A673 (cell line): ENCODE data around the gene PSD2. TPM values are rescaled to one million over a fixed set of nuclear protein-coding genes. Genes with fewer than 3 reads are reported as not detected.

Experiments
- Bru-seq: library from RNA; stranded (reverse); fragments of 400-500 nt; gene quantifications from one replicate; lab custom pipeline; 2021; lab: Mats Ljungman, UMichigan
- BruChase-seq, 2 experiments: library from RNA; stranded (reverse); fragments of 400-500 nt; gene quantifications; one replicate each; lab custom pipeline; 2021; lab: Mats Ljungman, UMichigan
- BruUV-seq: library from RNA; stranded (reverse); fragments of 400-500 nt; replicated peaks from 2 replicates; lab custom pipeline; 2021; lab: Mats Ljungman, UMichigan
- CTCF ChIA-PET: fragments of 300-600 bp; sonication (Branson Sonifier 250); formaldehyde crosslinking; loops from one replicate; lab custom pipeline; 2022; ENCODE audit warnings: antibody characterized with exemption; lab: Charles Lee
- POLR2A ChIA-PET: fragments of 300-600 bp; sonication (Branson Sonifier 250); formaldehyde crosslinking; loops from one replicate; lab custom pipeline; 2022; ENCODE audit warnings: antibody characterized with exemption; ENCODE audit not compliant: low non-redundant PET; lab: Charles Lee
- DNase-seq: peaks from one replicate; pipeline ENCODE4 v3.0.0-alpha.2; 2015; ENCODE audit warnings: low spot score
- H3K27ac ChIP-seq: fragments of 200-600 bp; sonication (generic); 2 replicates; pipeline ENCODE4 v1.5.1; 2016; ENCODE audit warnings: mixed run types, low read depth, mild to moderate bottlenecking, mixed read lengths, antibody characterized with exemption, low read length; ENCODE audit not compliant: poor library complexity, severe bottlenecking
- H3K27me3 ChIP-seq: fragments of 200-600 bp; sonication (generic); replicated peaks from 2 replicates; pipeline ENCODE4 v1.6.1; 2017; ENCODE audit warnings: mixed run types, low read depth, mild to moderate bottlenecking, mixed read lengths, antibody characterized with exemption, low read length; ENCODE audit not compliant: insufficient read depth, poor library complexity
- H3K36me3 ChIP-seq: fragments of 200-600 bp; sonication (generic); 2 replicates; pipeline ENCODE4 v1.6.1; 2016; ENCODE audit warnings: mixed run types, mild to moderate bottlenecking, mixed read lengths, antibody characterized with exemption, low read length; ENCODE audit not compliant: insufficient read depth, poor library complexity, severe bottlenecking
- H3K4me1 ChIP-seq: fragments of 200-600 bp; sonication (generic); 2 replicates; pipeline ENCODE4 v1.6.1; 2017; ENCODE audit warnings: mixed run types, mild to moderate bottlenecking, mixed read lengths, antibody characterized with exemption, low read length; ENCODE audit not compliant: insufficient read depth, poor library complexity, severe bottlenecking
- H3K4me3 ChIP-seq: fragments of 200-600 bp; sonication (generic); 2 replicates; pipeline ENCODE4 v1.5.1; 2016; ENCODE audit warnings: low read depth, mixed run types, mild to moderate bottlenecking, mixed read lengths, low read length; ENCODE audit not compliant: poor library complexity, severe bottlenecking
- H3K9me3 ChIP-seq: fragments of 200-600 bp; sonication (generic); 2 replicates; pipeline ENCODE4 v1.6.1; 2016; ENCODE audit warnings: mixed run types, low read depth, mild to moderate bottlenecking, mixed read lengths, antibody characterized with exemption, low read length; ENCODE audit not compliant: poor library complexity, severe bottlenecking
- CTCF ChIP-seq: fragments of 300-800, 200-600 bp; sonication (generic); conservative IDR thresholded peaks from 2 replicates; pipeline ENCODE4 v1.5.1; 2017; ENCODE audit warnings: low read depth, mild to moderate bottlenecking, antibody characterized with exemption, low read length, moderate library complexity, mixed read lengths
- EZH2 ChIP-seq: fragments of 200-600 bp; sonication (generic); IDR thresholded peaks from 2 replicates; pipeline ENCODE4 v1.6.1; 2017; ENCODE audit warnings: borderline replicate concordance, low read depth, mild to moderate bottlenecking, mixed read lengths, antibody characterized with exemption, low read length; ENCODE audit not compliant: poor library complexity, severe bottlenecking
- intact Hi-C: fragments of 100-400 bp; cut with micrococcal nuclease; formaldehyde crosslinking; loops from one replicate; pipeline ENCODE4 v1.10.0; 2022; ENCODE audit not compliant: unreplicated experiment
- long read RNA-seq: library from polyadenylated mRNA; stranded (forward); transcript quantifications from one replicate; pipeline ENCODE4 v2.0.0, GENCODE V29; 2022
- total RNA-seq: library from RNA; stranded (reverse); gene quantifications from 2 replicates; pipeline ENCODE4 v1.2.3, GENCODE V29; 2021

Gene PSD2
- 0.26 and 0.70 TPM in 2 replicates for total RNA-seq
- percentile 21 among the genes with signal in this experiment for Bru-seq, nascent RNA
- percentile 26 among the genes with signal in this experiment for BruChase-seq, experiment 1, labeled RNA remaining after a 2-hour chase
- percentile 24 among the genes with signal in this experiment for BruChase-seq, experiment 2, labeled RNA remaining after a 6-hour chase
- long read RNA-seq, partial matches to known transcripts, result 1 of 4 reads
- long read RNA-seq, other reads (novel, unspliced or antisense), result 3 of 4 reads

GRCh38 chr5:139795074-139796001 is at the start of gene PSD2:
Gene PSD2 (plus strand): TSS chr5:139795808. CDS start chr5:139809441, 13,633 bp downstream.
- Histone ChIP-seq H3K27ac (no peak within 1 kb of the TSS), H3K36me3 (no peaks in the 10 kb centered on the region), H3K4me3 (peak within 1 kb of the TSS; percentile 25), H3K9me3 (no peaks in the 10 kb centered on the region), H3K27me3 (peaks cover 60% of the 10 kb centered on the region), H3K4me1 (peaks cover 6% of the 10 kb centered on the region)
- BruUV-seq, result no TSS peak
- TF ChIP-seq EZH2, result peak; percentile 14
- TF ChIP-seq CTCF, result no peak
- DNase-seq, result peak; percentile 29
- POLR2A ChIA-PET, result no interaction called here
- intact Hi-C loops, result no loop called here
- CTCF ChIA-PET, result no interaction called here

- BruUV-seq, result no TSS peak
- Histone ChIP-seq H3K9me3 (no peaks in the 10 kb centered on the region), H3K36me3 (no peaks in the 10 kb centered on the region), H3K27me3 (no peaks in the 10 kb centered on the region), H3K27ac (peak overlapping the region; percentile 26), H3K4me3 (peak overlapping the region; percentile 43), H3K4me1 (peaks cover 43% of the 10 kb centered on the region)
- intact Hi-C loops, result loop anchor here (2.0 to 5.0 kb wide), 2 partner anchors 36 to 95 kb away; no protein-coding TSS in a partner anchor
- ChIA-PET POLR2A (no interaction called here), CTCF (interaction anchor here (1.3 kb wide), 1 partner anchor 18 kb away, joined by 3 read pairs; no protein-coding TSS in a partner anchor)
- DNase-seq, result peak; percentile 77
- TF ChIP-seq CTCF, result no peak
- no peak for TF ChIP-seq EZH2
These were observed 48.7 kb upstream of the PSD2 start for GRCh38 chr5:139746691-139747582.
